Measurements from ENCODE around the gene RSAD2. TPM values are rescaled to one million over a fixed set of nuclear protein-coding genes. Genes with fewer than 3 reads are reported as not detected.

The RSAD2 gene
- total and polyA plus RNA-seq, 9 of the 15 experiments (the other 6 are each of a cell fraction or from before 2014, with no cell fraction given) = 0.15 to 1.4 (median 0.28) TPM

DNA sequence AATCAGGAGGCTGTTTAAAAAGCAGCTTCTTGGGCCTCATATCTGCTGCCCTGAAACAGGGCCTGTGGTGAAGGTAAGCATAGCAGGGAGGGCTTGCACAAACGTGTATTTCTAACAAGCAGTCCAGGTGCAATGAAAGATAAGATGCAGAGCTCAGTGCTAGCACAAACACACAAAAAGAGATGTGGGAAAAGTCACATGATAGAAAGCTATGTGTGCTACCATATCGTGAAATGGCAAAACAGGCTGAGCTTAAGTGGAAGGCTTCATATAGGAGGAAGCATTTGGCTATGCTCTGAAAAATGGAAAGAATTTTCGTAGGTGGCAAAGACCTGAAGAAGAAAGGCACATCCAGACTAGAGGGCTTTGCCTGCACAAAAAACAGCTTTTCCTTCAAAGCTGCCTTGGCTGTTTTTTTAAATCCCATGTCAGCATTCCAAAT, 10.2 kb downstream of the RSAD2 start (continued):
- TF ChIP-seq TOE1 (IDR thresholded peaks at IDR 0.05; ENCODE audit: borderline replicate concordance) (peak; percentile 96), TOE1 (CRISPR knock-in tag; IDR thresholded peaks at IDR 0.05; ENCODE audit: borderline replicate concordance, low read depth) (no peak), NR2C2 (CRISPR knock-in tag; IDR thresholded peaks at IDR 0.05) (peak; percentile 25; the same call in 1 of the 2 replicates), NR2C2 (tag; IDR thresholded peaks at IDR 0.05) (no peak), RBM25 (IDR thresholded peaks at IDR 0.05; ENCODE audit: low read depth, low read length, severe bottlenecking) (peak; percentile 78), ATF7 (IDR thresholded peaks at IDR 0.05) (0 out of 2 replicates have a peak, but pooled peaks have one; percentile 57), NFRKB (IDR thresholded peaks at IDR 0.05; ENCODE audit: low read depth) (no peak), SMARCE1 (IDR thresholded peaks at IDR 0.05) (peak; percentile 92), SMARCA4 (IDR thresholded peaks at IDR 0.05) (peak; percentile 93), KDM4B (IDR thresholded peaks at IDR 0.05; ENCODE audit: borderline replicate concordance in 2 of 2, low read depth in 1 of 2) (no peak; a peak in 1 of 4 replicates), YY1 (IDR thresholded peaks at IDR 0.05; ENCODE audit: borderline replicate concordance in 1 of 3, control insufficient read depth in 1 of 3, extremely low read depth in 1 of 3, insufficient read depth in 3 of 3, insufficient read length in 1 of 3, insufficient replicate concordance in 2 of 3, low read depth in 1 of 3, low read length in 2 of 3) (peak in 1 of 3 experiments; percentile 29), HDAC8 (tag; IDR thresholded peaks at IDR 0.05) (no peak), ZNF347 (CRISPR knock-in tag; IDR thresholded peaks at IDR 0.05; ENCODE audit: low read depth) (no peak), CEBPB (tag; IDR thresholded peaks at IDR 0.05) (peak; percentile 68), LCOR (CRISPR knock-in tag; IDR thresholded peaks at IDR 0.05) (peak; percentile 83)
- TF ChIP-seq, protein P1, sequence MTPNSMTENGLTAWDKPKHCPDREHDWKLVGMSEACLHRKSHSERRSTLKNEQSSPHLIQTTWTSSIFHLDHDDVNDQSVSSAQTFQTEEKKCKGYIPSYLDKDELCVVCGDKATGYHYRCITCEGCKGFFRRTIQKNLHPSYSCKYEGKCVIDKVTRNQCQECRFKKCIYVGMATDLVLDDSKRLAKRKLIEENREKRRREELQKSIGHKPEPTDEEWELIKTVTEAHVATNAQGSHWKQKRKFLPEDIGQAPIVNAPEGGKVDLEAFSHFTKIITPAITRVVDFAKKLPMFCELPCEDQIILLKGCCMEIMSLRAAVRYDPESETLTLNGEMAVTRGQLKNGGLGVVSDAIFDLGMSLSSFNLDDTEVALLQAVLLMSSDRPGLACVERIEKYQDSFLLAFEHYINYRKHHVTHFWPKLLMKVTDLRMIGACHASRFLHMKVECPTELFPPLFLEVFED (CRISPR knock-in tag; conservative IDR thresholded peaks at IDR 0.05) = 0 out of 2 replicates have a peak, but pooled peaks have one; percentile 41
- TF ChIP-seq, protein P2, sequence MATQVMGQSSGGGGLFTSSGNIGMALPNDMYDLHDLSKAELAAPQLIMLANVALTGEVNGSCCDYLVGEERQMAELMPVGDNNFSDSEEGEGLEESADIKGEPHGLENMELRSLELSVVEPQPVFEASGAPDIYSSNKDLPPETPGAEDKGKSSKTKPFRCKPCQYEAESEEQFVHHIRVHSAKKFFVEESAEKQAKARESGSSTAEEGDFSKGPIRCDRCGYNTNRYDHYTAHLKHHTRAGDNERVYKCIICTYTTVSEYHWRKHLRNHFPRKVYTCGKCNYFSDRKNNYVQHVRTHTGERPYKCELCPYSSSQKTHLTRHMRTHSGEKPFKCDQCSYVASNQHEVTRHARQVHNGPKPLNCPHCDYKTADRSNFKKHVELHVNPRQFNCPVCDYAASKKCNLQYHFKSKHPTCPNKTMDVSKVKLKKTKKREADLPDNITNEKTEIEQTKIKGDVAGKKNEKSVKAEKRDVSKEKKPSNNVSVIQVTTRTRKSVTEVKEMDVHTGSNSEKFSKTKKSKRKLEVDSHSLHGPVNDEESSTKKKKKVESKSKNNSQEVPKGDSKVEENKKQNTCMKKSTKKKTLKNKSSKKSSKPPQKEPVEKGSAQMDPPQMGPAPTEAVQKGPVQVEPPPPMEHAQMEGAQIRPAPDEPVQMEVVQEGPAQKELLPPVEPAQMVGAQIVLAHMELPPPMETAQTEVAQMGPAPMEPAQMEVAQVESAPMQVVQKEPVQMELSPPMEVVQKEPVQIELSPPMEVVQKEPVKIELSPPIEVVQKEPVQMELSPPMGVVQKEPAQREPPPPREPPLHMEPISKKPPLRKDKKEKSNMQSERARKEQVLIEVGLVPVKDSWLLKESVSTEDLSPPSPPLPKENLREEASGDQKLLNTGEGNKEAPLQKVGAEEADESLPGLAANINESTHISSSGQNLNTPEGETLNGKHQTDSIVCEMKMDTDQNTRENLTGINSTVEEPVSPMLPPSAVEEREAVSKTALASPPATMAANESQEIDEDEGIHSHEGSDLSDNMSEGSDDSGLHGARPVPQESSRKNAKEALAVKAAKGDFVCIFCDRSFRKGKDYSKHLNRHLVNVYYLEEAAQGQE (IDR thresholded peaks at IDR 0.05; ENCODE audit: borderline replicate concordance) = peak; percentile 24; the same call in 1 of the 2 replicates
- TF ChIP-seq, protein P2 (CRISPR knock-in tag; IDR thresholded peaks at IDR 0.05; ENCODE audit: low read depth) = no peak
